ENCODE measurements around the gene MRPS12.
"Not testable (repeated sequence)": the region's sequence is repeated elsewhere in the genome, so short reads cannot be mapped to it uniquely, and the experiment has no call there.

Gene MRPS12

DNA sequence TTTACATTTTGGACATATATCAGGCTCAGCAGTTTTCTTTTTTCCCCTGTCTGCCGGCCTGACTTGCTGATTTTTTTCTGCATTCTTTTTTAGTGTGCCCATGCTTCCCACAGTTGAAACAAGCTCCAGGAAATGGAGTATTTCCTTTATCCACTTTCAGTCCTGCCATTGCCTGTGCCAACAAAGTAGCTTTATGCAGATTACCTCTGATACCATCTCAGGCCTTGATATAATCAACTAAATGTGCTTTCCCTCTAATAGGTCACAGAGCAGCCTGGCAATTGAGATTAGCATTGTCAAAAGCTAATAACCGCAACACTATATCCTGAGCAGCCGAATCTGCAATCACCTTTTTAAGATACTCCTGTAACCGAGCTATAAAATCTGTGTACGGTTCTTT lies 9.2 kb downstream of the MRPS12 start:
- no peak for DNase-seq (ENCODE audit: low spot score)

GRCh38 chr19:38941466-38941865 lies 10.7 kb downstream of the MRPS12 start:
- DNase-seq (ENCODE audit: low spot score) = not testable (repeated sequence)

DNA sequence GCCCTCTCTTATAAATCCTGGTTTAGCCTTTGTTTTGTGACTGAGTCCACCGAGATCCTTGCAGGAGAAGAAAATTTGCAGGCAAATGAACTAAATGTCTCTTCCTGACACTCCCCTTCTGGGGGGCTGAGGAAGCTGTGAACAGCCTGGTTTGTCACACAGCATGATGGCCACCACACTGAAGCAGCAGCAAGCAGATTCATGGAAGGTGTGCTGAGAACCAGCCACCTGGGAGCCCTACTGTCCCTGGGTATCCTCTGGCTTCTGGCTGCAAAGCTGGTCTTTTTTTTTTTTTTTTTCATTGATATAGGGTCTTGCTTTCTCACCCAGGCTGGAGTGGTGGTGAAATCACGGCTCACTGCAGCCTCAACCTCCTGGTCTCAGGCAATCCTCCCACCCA lies 11.2 kb downstream of the MRPS12 start:
- no peak for DNase-seq (ENCODE audit: low spot score)

- no peak for DNase-seq (ENCODE audit: low spot score)
Observed at GRCh38 chr19:38942471-38943181, 11.9 kb downstream of the MRPS12 start.

- no peak for DNase-seq (ENCODE audit: low spot score)
Observed at GRCh38 chr19:38944981-38945506, 14.3 kb downstream of the MRPS12 start.

- DNase-seq (ENCODE audit: low spot score) = no peak
Observed at GRCh38 chr19:38945562-38946228, 15.0 kb downstream of the MRPS12 start.

DNA sequence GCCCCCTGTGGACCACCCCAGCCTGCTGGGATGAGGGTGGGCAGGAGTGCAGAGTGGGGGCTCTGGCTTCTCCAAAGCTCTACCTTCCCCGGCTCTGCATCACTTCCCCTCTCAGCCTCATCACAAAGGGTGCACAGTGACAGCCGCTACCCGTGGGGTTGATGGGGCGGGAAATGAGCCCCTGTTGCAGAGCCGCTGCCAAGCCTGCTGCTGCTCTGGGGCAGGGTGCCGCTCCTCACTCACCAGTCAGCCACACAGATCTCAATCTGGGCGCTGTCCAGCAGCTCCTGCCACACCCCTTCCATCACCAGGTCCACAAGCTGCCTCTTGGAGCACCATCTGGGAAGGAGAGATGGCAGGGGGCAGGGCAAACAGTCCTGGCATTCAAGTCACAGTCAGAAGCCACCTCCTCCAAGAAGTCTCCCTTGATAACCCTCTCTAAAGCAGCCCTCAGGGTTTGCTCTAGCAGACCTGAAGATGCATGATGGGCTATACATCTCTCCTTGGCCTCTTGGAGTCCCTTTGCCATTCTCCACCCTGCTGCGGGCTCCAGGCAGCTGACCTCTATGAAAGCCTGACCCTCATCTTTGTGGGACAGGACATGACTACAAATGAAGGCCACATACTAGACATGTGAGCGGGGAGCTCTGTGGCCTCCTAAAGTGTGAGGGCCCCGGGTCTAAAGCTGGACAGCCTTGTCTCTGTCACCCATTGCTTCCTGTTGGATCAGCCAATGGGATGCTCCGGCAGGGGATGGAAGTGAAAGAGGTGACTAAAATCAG lies 15.7 kb downstream of the MRPS12 start:
- DNase-seq (ENCODE audit: low spot score) = no peak

GRCh38 chr19:38949580-38950367 lies 19.0 kb downstream of the MRPS12 start:
- DNase-seq (ENCODE audit: low spot score) = peak; percentile 88

GRCh38 chr19:38951187-38951586 lies 20.4 kb downstream of the MRPS12 start:
- no peak for DNase-seq (ENCODE audit: low spot score)

- DNase-seq (ENCODE audit: low spot score) = no peak
Observed at GRCh38 chr19:38952395-38953165, 21.8 kb downstream of the MRPS12 start.

- no peak for DNase-seq (ENCODE audit: low spot score)
Observed at GRCh38 chr19:38953677-38954076, 22.9 kb downstream of the MRPS12 start.

- no peak for DNase-seq (ENCODE audit: low spot score)
Observed at GRCh38 chr19:38956264-38956663, 25.5 kb downstream of the MRPS12 start.

GRCh38 chr19:38958301-38958700 lies 27.6 kb downstream of the MRPS12 start:
- no peak for DNase-seq (ENCODE audit: low spot score)

GRCh38 chr19:38959618-38960017 lies 28.9 kb downstream of the MRPS12 start:
- DNase-seq (ENCODE audit: low spot score) = no peak

DNA sequence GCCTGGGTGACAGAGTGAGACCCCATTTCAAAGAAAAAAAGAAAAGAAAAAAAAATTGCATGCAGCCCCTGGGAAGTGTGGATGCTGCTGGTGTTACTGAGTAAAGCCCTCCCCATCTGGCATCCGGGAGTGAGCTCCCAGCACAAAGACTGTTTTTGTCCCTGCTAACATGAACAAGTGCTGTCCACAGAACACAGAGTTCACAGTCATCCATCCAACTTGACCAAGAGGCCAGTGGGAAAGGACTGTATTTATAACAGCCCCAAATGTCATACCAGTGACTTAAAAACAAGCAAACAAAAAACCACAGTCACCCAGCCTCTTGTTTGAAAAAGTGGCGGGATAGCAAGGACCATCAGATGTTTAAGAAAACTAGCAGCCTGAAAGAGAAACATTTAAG lies 34.0 kb downstream of the MRPS12 start:
- DNase-seq (ENCODE audit: low spot score) = peak; percentile 69

- DNase-seq (ENCODE audit: low spot score) = not testable (repeated sequence)
Observed at GRCh38 chr19:38966149-38966548, 35.4 kb downstream of the MRPS12 start.

DNA sequence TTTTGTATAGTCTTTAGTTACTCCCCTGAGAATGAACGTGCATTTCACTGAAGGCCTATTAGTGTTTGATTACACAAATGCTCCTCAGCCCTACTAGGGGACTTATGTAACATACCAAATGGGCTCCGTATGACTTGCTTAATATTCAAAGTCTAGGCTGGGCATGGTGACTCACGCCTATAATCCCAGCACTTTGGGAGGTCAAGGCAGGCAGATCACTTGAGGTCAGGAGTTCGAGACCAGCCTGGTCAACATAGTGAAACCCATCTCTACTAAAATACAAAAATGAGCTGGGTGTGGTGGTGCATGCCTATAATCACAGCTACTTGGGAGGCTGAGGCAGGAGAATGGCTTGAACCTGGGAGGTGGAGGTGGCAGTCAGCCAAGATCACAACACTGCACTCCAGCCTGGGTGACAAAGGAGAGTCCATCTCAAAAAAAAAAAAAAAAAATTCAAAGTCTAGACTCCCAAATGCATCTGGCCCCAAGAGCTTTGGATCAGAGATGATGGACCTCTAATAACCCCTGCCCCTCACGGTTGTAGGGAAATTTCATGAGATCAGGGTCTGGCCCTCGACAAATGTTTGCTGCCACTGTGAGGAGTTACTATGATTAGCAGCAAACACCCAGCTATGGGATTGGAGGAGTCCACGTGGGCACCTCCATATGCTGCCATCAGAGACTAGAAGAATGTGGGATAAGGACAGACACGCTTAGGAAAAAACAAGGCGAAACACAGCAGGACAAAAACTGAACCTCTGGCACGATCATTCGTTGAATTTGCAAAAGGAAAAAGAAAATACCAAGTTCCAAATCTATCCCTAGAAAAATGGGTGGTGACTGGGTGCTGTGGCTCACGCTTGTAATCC lies 40.2 kb downstream of the MRPS12 start:
- no peak for DNase-seq (ENCODE audit: low spot score)

GRCh38 chr19:38971672-38972071 lies 40.9 kb downstream of the MRPS12 start:
- DNase-seq (ENCODE audit: low spot score) = no peak

DNA sequence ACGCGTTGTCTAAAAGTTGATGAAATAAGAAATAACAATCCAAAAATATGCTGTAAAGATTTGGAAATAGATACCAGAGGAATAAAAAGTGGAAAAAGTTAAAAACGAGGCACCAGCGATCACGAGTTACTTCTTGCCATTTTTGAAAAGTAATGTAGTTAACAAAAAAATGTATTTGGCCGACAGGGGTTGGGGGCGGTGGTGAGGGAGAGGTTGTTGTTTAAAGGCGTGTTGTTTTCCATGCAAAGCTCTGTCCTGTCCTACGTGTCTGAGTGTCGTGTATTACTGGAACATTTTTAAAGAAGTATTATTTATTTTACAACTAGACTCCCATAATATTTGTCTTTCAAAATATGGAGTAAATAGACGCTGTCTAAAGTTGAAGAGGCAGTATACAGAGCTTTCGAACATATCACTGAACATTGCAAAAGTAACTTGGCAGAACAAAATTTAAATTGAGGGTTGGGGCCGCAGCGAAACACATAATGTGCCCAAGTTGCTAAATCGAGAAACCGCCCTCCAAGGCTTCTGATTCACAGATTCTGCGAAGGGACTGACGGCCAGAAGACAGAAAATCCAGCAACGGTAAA lies 44.0 kb downstream of the MRPS12 start:
- no peak for DNase-seq (ENCODE audit: low spot score)
